ENCODE measurements around the gene DTNBP1.

DTNBP1 gene

GRCh38 chr6:15512126-15512525, 150.7 kb downstream of the DTNBP1 start:
- no peak for DNase-seq

- DNase-seq, result no peak
Measured at GRCh38 chr6:15511248-15512125, 151.3 kb downstream of the DTNBP1 start.

GRCh38 chr6:15510536-15511247, 152.1 kb downstream of the DTNBP1 start:
- DNase-seq, result no peak

GRCh38 chr6:15510121-15510520, 152.7 kb downstream of the DTNBP1 start:
- no peak for DNase-seq

- peak; percentile 56 for DNase-seq
Measured at GRCh38 chr6:15509335-15509933, 153.4 kb downstream of the DTNBP1 start.

- no peak for DNase-seq
Measured at GRCh38 chr6:15508931-15509330, 153.9 kb downstream of the DTNBP1 start.

- DNase-seq, result peak; percentile 67
Measured at GRCh38 chr6:15508441-15508871, 154.4 kb downstream of the DTNBP1 start.

- no peak for DNase-seq
Measured at GRCh38 chr6:15507746-15508145, 155.1 kb downstream of the DTNBP1 start.

- DNase-seq, result no peak
Measured at GRCh38 chr6:15507221-15507620, 155.6 kb downstream of the DTNBP1 start.

GRCh38 chr6:15506066-15506465, 156.8 kb downstream of the DTNBP1 start:
- no peak for DNase-seq

- DNase-seq, result no peak
Measured at GRCh38 chr6:15505463-15505918, 157.3 kb downstream of the DTNBP1 start.

GRCh38 chr6:15504581-15505350, 158.1 kb downstream of the DTNBP1 start:
- peak; percentile 23 for DNase-seq

GRCh38 chr6:15504040-15504495, 158.8 kb downstream of the DTNBP1 start:
- no peak for DNase-seq

- no peak for DNase-seq
Measured at GRCh38 chr6:15503346-15503680, 159.5 kb downstream of the DTNBP1 start.

- DNase-seq, result no peak
Measured at GRCh38 chr6:15502446-15503345, 160.1 kb downstream of the DTNBP1 start.

- DNase-seq, result no peak
Measured at GRCh38 chr6:15501826-15502445, 160.9 kb downstream of the DTNBP1 start.

GRCh38 chr6:15500901-15501825, 161.7 kb downstream of the DTNBP1 start:
- no peak for DNase-seq

- DNase-seq, result no peak
Measured at GRCh38 chr6:15500078-15500740, 162.6 kb downstream of the DTNBP1 start.

- DNase-seq, result no peak
Measured at GRCh38 chr6:15499591-15499990, 163.2 kb downstream of the DTNBP1 start.
